ENCODE data around the gene VPS54.

VPS54 gene, protein sequence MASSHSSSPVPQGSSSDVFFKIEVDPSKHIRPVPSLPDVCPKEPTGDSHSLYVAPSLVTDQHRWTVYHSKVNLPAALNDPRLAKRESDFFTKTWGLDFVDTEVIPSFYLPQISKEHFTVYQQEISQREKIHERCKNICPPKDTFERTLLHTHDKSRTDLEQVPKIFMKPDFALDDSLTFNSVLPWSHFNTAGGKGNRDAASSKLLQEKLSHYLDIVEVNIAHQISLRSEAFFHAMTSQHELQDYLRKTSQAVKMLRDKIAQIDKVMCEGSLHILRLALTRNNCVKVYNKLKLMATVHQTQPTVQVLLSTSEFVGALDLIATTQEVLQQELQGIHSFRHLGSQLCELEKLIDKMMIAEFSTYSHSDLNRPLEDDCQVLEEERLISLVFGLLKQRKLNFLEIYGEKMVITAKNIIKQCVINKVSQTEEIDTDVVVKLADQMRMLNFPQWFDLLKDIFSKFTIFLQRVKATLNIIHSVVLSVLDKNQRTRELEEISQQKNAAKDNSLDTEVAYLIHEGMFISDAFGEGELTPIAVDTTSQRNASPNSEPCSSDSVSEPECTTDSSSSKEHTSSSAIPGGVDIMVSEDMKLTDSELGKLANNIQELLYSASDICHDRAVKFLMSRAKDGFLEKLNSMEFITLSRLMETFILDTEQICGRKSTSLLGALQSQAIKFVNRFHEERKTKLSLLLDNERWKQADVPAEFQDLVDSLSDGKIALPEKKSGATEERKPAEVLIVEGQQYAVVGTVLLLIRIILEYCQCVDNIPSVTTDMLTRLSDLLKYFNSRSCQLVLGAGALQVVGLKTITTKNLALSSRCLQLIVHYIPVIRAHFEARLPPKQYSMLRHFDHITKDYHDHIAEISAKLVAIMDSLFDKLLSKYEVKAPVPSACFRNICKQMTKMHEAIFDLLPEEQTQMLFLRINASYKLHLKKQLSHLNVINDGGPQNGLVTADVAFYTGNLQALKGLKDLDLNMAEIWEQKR

DNA sequence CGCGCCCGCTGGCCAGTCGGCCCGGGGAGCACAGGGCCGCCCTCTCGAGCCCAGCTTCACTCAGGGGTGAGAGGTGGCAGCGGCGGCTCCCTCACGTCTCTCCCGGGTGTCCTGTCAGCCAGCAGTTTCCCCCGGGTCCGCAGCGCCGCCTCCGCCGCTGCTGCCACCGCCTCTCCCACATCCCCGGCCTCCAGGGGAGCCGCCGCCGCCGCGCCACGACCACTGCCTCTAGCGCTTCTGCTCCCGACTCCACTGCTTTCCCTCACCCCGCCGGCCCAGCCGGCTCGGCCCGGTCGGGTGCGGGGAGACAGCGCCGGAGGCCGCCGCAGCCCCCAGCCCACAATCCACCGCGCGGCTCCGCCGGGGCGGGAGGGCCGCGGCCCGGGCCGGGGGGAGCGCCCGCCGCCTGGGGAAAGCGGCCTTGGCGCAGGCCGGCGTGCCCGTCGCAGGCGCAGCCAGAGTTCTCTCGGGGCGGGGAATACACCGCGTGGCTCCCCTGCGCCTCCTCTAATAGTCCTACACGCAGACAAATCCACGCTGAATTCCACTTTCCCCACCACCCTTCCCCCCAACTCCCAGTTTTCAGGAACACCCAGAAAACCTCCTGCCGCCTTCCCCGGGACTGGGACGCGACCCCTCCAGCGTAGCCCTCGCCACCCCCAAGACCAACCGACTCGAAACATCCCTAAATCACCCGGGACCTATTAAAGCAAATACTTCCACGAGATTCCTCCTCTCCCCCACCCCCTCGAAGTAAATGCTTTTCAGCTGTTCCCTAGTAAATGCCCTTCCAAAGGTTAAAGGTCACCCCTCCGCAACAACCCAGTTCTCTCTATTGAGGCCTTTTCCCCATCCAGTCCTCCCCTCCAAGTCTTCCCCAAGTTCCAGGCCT is at the start of gene VPS54:
TSS of gene VPS54 (minus strand) at position 346 of the 892 bp plus-strand sequence. CDS start 35,429 bp downstream, outside the sequence.
- peak; percentile 68 for DNase-seq (ENCODE audit: low spot score)

DNA sequence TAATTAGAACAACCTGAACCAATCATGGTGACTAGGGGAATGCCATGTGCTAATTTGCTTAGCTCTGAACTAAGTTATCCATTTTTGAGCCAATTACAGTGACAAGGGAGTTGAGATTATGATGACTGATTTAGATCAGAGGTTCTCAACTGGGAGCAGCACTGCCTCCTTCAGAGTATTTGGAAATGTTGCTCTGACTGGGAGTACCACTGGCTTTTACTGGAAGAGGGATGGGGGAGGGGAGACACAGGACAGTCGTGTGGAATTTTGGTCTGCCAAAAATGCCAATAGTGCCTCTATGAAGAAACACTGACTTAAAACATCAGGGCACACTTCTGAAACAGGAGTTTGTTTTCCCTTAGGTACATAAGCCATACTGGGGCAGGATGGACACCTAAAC is 48.1 kb upstream of the VPS54 start:
- no peak for DNase-seq (ENCODE audit: low spot score)

DNA sequence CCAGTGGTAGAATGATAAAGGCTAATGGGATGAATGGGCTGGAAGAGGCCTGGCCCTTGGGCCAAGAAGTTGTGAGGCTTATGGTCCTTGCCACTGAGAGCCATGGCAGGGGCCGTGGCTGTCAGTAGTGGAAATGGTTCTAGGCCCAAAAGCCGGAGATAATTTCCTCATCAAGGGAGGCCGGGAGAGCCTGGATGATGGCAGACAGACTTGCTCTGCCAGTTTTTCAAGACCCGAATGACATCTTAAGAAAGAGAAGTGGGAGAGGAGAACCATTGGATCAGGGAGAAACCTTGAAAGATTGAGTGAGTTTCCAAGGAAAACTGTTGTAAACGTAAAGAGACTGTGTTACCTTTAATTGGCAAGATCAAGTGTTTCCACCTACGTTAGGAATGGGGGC is 46.3 kb upstream of the VPS54 start:
- DNase-seq (ENCODE audit: low spot score): no peak

GRCh38 chr2:64063924-64064331 is 44.7 kb upstream of the VPS54 start:
- DNase-seq (ENCODE audit: low spot score): peak; percentile 11

DNA sequence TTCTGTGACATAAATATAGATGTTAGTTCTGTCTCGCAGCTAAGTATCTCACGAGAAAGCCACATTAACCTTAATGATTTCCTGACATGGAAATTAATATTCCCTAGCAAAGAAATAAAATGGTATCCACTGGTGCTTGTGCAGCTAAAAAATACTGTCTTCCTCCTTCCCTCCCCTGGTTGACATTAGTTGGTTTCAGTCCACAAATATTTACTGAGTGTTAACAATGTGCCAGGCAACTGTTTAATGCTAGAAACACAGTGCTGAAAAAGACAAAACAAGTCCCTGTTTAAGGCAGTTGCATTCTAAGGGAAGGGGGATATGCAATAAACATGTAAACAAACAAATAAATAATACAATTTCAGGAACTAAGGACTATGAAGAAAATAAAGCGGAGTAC is 44.2 kb upstream of the VPS54 start:
- DNase-seq (ENCODE audit: low spot score): no peak

- peak; percentile 56 for DNase-seq (ENCODE audit: low spot score)
Observed at GRCh38 chr2:64062840-64063239, 43.6 kb upstream of the VPS54 start.

DNA sequence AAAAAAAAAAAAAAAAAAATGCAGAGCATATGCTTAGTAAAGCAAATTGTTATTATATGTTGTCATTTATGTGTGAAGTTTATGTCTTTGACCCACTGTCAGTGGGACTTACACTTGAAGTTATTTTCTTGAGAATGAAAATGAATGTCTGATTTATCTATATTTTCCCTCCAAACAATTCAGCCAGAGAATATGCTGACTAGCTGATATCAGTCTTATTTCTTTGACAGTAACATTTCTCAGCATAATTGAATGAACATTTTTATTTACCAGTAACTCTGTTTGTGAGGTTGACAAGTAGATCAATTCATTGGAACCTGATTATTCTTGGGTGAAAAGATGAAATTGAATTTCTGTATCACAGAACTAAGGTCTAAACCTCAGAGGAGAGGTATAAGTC is 40.0 kb upstream of the VPS54 start:
- DNase-seq (ENCODE audit: low spot score): no peak

DNA sequence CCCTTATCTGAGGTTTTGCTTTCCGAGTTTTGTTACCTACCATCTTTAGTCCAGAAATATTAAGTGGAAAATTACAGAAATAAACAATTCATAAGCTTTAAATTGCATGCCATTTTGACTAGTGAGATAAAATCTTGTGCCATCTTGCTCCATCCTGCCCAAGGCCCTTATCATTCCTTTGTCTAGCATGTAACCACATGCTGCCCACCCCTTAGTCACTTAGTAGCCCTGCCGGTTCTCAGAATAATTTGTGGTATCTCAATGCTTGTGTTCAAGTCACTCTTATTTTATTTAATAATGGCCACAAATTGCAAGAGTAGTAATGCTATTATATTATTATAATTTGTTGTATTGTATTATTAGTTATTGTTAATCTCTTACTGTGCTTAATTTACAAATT is 36.8 kb upstream of the VPS54 start:
- no peak for DNase-seq (ENCODE audit: low spot score)

GRCh38 chr2:64054161-64054915 is 35.1 kb upstream of the VPS54 start:
- DNase-seq (ENCODE audit: low spot score): no peak

DNA sequence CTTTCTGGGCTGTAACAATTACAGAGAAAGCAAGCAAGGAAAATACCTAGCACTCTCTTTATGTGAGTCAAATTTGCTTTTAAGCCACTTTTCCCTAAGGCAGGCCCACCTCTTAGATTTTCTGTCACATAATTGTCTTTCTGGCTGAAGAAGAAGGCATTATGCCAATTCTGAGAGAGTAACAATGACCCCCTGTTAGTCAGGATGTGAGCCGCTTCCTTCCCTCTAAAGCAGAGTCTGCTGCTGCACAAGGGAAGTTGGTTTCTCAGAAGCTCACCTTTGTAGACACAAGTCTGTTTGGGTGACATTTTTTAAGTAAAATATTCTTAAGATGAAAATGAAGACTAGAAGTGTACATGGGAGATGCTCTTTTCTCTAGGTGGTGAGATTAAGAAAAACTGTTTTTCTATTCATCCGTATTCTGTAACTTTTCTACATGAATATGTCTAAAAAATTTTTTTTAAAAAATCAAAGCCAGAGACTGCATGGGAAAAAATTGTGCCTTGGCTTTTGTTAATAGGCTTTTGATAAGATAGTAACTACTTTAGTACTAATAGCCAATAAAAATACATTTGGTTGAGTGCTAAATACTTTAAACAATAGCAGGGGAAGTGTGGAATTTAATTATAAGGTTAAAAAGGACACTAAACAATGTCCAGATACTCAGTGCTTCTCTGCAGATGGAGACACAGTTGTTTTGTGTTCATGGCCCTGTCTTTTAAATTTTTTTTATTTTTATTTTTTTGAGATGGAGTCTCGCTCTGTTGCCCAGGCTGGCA is 33.4 kb upstream of the VPS54 start:
- peak; percentile 29 for DNase-seq (ENCODE audit: low spot score)

GRCh38 chr2:64049633-64050220 is 30.5 kb upstream of the VPS54 start:
- peak; percentile 78 for DNase-seq (ENCODE audit: low spot score)

- no peak for DNase-seq (ENCODE audit: low spot score)
Observed at GRCh38 chr2:64045938-64046337, 26.7 kb upstream of the VPS54 start.

DNA sequence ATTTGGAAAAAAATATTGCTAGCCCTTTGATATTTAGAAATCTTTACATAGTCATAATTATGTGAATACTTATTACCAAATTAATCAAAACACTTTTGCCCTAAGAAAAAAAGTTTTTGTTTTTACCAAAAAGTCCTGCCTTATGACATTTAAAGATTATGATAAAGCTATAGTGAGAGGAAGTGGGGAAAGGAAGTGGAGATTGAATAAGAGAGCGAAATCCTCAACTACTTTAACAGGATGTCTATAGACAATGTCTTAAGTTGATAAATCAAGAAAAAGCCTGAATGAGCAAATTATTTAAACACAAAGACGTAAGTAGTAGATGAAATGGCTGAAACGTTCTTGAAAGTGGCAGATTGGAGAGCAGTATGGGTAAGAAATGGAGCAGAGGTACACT is 20.9 kb upstream of the VPS54 start:
- DNase-seq (ENCODE audit: low spot score): no peak

GRCh38 chr2:64036034-64036705 is 16.9 kb upstream of the VPS54 start:
- DNase-seq (ENCODE audit: low spot score): peak; percentile 78

GRCh38 chr2:64035072-64035942 is 16.1 kb upstream of the VPS54 start:
- DNase-seq (ENCODE audit: low spot score): no peak

- DNase-seq (ENCODE audit: low spot score): no peak
Observed at GRCh38 chr2:64029116-64029665, 10.0 kb upstream of the VPS54 start.

DNA sequence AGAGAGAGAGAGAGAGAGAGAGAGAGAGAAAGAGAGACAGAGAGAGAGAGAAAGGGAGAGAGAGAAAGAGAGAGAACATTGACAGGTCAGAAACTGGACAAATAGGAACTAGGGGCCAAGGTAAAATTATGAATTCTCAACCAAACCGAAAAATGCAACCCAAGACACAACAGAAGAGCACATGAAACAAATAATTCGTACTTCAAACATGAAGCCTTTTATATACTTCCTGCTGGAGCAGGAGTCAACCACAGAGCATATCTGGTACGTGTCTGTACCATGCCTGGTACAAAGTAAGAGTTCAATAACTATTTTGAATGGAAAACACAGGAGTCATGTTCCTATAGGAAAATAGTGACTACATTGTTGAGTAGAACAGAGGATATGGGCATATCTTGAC is 6.5 kb upstream of the VPS54 start:
- no peak for DNase-seq (ENCODE audit: low spot score)

Measured in kidney tubule cell (primary cell).